Measurements from ENCODE around the gene GLMP. TPM values are rescaled to one million over a fixed set of nuclear protein-coding genes. Genes with fewer than 3 reads are reported as not detected.

Gene GLMP
- total RNA-seq, 1 donor from 2014 or later = 43.6 TPM

DNA sequence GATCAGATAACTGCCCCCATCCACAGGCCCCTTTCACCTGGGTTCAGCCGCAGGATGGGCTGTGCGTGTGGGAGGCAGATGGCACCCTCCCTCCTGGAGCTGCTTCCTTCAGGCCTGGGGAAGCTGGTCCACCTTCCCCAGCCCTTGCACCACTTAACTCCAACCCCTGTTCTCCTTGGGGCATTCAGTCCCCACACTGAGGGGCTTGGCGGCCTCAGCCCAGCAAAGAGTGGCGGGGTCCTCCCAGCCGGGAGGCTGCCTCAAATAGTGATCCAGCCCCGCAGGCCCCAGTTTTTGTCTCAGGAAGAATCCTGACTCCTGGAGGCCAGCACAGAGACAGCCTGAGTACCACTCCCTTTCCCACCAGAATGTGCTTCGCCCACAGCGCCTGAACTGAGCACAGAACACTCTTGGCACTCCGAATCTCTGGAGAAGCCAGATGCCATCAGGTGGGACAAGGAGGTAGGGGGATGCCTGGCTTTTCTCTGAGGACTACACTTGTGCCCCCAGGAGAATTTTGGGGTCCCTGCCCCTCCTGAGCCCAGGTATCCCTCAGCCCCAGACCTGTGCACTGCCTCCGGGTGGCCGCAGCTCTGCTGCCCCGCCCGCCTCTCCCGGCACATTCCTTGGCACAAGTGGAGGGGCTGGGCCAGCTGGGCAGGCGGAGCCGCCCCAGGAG is 48.6 kb downstream of the GLMP start:
- H3K4me2 ChIP-seq (ENCODE audit: low read length) = no peak overlapping the region
- H3K9ac ChIP-seq (ENCODE audit: low read length) = no peak overlapping the region
- FAIRE-seq = no peak
- peaks cover 16% of the 10 kb centered on the region for H3K4me1 ChIP-seq (ENCODE audit: insufficient read depth, low read length)
- no peak overlapping the region for H3K27ac ChIP-seq (ENCODE audit: low read depth, low read length)
- Mint-ChIP-seq H3K27ac (ENCODE audit: unreplicated experiment) (no peak overlapping the region), H3K4me1 (ENCODE audit: low read depth, unreplicated experiment) (peaks cover 3% of the 10 kb centered on the region), H3K36me3 (ENCODE audit: low read depth, unreplicated experiment) (no peaks in the 10 kb centered on the region), H3K27me3 (ENCODE audit: low read depth, unreplicated experiment) (peaks cover 5% of the 10 kb centered on the region), H3K9me3 (ENCODE audit: unreplicated experiment) (no peaks in the 10 kb centered on the region), H3K4me3 (ENCODE audit: unreplicated experiment) (no peak overlapping the region)
- no peak for DNase-seq (ENCODE audit: low read depth)
- H3K79me2 ChIP-seq (ENCODE audit: insufficient read depth, low read length) = no peaks in the 10 kb centered on the region
- H3K9me3 ChIP-seq (ENCODE audit: insufficient read depth, low read depth, low read length) = no peaks in the 10 kb centered on the region
- TF ChIP-seq, protein P1, sequence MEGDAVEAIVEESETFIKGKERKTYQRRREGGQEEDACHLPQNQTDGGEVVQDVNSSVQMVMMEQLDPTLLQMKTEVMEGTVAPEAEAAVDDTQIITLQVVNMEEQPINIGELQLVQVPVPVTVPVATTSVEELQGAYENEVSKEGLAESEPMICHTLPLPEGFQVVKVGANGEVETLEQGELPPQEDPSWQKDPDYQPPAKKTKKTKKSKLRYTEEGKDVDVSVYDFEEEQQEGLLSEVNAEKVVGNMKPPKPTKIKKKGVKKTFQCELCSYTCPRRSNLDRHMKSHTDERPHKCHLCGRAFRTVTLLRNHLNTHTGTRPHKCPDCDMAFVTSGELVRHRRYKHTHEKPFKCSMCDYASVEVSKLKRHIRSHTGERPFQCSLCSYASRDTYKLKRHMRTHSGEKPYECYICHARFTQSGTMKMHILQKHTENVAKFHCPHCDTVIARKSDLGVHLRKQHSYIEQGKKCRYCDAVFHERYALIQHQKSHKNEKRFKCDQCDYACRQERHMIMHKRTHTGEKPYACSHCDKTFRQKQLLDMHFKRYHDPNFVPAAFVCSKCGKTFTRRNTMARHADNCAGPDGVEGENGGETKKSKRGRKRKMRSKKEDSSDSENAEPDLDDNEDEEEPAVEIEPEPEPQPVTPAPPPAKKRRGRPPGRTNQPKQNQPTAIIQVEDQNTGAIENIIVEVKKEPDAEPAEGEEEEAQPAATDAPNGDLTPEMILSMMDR (IDR thresholded peaks at IDR 0.05; ENCODE audit: insufficient read depth, low read depth, low read length) = no peak
- no peak for TF ChIP-seq EZH2 (IDR thresholded peaks at IDR 0.05; ENCODE audit: insufficient read depth, low read length)
- peaks cover 2% of the 10 kb centered on the region for H3K27me3 ChIP-seq (ENCODE audit: insufficient read depth, low read length)
- no peak overlapping the region for H2AFZ ChIP-seq (ENCODE audit: low read depth, low read length)
- H3K4me3 ChIP-seq (ENCODE audit: insufficient read depth, low read depth, low read length) = no peak overlapping the region
- peaks cover 12% of the 10 kb centered on the region for H4K20me1 ChIP-seq (ENCODE audit: insufficient read depth, low read length)
- H3K36me3 ChIP-seq (ENCODE audit: insufficient read depth, low read length) = peaks cover 17% of the 10 kb centered on the region

DNA sequence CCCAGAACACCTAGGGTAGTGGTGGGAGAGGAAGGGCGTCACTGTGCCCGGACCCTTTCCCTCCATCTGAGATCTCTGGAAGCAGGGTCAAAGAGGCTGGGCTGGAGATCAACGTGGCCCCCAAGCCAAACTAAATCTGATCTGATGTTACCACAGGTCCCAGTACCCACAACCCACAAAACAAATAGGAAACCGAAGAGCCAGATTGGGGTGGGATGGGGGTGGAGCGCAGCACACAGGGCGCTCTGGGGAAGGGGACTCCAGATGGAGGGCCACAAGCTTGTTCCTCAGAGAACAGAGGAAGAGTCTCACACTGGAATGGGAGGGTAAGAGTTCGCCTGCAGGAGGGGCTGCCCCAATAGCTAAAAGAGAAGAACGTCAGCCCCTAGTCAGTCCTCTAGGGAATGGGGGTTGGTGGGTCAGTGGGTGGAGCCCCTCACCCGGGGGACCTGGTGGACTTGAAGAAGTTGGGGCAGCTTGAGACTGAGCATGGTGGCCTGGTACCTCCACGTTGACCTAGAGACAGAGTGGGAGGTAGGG is 49.2 kb downstream of the GLMP start:
- FAIRE-seq = no peak
- Histone ChIP-seq H3K36me3 (ENCODE audit: insufficient read depth, low read length) (peaks cover 10% of the 10 kb centered on the region), H4K20me1 (ENCODE audit: insufficient read depth, low read length) (peaks cover 14% of the 10 kb centered on the region), H3K9me3 (ENCODE audit: insufficient read depth, low read depth, low read length) (no peaks in the 10 kb centered on the region), H3K27ac (ENCODE audit: low read depth, low read length) (no peak overlapping the region), H3K27me3 (ENCODE audit: insufficient read depth, low read length) (peaks cover 2% of the 10 kb centered on the region), H3K9ac (ENCODE audit: low read length) (peak overlapping the region; percentile 27), H3K79me2 (ENCODE audit: insufficient read depth, low read length) (no peaks in the 10 kb centered on the region), H3K4me1 (ENCODE audit: insufficient read depth, low read length) (peaks cover 22% of the 10 kb centered on the region), H3K4me3 (ENCODE audit: insufficient read depth, low read depth, low read length) (peak overlapping the region; percentile 14), H2AFZ (ENCODE audit: low read depth, low read length) (no peak overlapping the region), H3K4me2 (ENCODE audit: low read length) (peak overlapping the region; percentile 80)
- no peak overlapping the region for H3K27ac Mint-ChIP-seq (ENCODE audit: unreplicated experiment)
- TF ChIP-seq, protein P1 (IDR thresholded peaks at IDR 0.05; ENCODE audit: insufficient read depth, low read depth, low read length) = no peak
- no peak for TF ChIP-seq EZH2 (IDR thresholded peaks at IDR 0.05; ENCODE audit: insufficient read depth, low read length)
- H3K36me3 Mint-ChIP-seq (ENCODE audit: low read depth, unreplicated experiment) = no peaks in the 10 kb centered on the region
- H3K9me3 Mint-ChIP-seq (ENCODE audit: unreplicated experiment) = no peaks in the 10 kb centered on the region
- peaks cover 5% of the 10 kb centered on the region for H3K27me3 Mint-ChIP-seq (ENCODE audit: low read depth, unreplicated experiment)
- no peak for DNase-seq (ENCODE audit: low read depth)
- H3K4me3 Mint-ChIP-seq (ENCODE audit: unreplicated experiment) = no peak overlapping the region
- peaks cover 3% of the 10 kb centered on the region for H3K4me1 Mint-ChIP-seq (ENCODE audit: low read depth, unreplicated experiment)

All from astrocyte (in vitro differentiated cells and primary cell).